GM03348 (cell line): ENCODE data around the gene EN1.
A peak's percentile ranks its signal among the peaks of the same experiment; 100 is the strongest.

Experiments
- DNase-seq: peaks from one replicate; pipeline ENCODE4 v3.0.0; 2012; ENCODE audit warnings: low spot score

EN1 gene

GRCh38 chr2:118842661-118843482, 4.6 kb downstream of the EN1 start:
- peak; percentile 76 for DNase-seq

- DNase-seq = peak; percentile 37
Measured at GRCh38 chr2:118841828-118842461, 5.5 kb downstream of the EN1 start.

DNA sequence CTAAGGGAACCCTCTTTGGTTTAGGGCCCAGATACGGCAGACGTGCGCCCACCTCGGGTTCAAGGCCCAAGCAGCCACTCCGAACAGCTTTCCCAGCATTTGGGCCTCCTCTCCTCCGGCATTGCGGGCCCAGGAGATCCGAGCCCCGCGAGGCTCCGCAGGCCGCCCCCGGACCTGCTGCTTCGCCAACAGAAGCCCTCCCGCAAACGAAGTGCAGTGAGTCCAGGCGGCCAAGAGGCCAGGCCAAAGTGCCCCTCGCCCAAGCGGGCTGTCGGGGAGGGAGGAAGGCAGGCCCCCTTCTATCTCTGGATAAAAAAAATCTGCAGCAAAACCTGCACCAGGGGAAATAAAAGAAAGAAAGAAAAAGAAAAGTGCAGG, 6.0 kb downstream of the EN1 start:
- DNase-seq = no peak

DNA sequence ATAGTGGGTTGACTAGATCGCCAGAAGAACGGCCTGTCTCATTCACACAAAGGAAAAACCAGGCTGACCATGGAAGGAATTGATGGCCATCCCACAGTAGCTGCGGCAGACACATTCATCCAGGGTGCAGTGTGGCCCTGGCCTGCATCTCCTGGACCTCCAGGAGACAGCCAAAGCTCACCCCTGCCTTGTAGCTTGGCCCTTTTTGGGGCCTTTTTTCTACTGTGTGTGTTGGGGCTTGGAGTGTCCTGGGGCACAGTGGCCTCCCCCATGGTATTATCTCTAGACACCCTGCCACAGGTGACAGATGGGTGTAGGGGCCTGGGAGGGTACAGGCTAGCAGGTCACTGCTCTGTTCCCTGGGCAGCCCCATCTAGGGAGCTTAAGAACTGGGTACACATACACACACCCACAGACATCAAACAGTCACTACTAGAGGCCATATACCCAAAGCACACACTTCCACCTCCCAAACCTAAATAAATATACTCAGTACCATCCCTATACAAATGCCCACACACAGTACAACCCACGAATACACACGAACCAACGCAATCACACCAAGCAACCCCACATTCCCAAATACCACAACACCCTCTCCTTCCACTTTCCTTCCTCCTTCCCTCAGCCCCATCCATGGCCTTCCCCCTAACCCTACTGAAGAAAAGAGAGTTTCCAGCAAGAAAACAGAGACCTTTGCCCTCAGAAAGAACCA, 8.6 kb downstream of the EN1 start:
- DNase-seq = no peak

GRCh38 chr2:118837621-118838020, 9.8 kb downstream of the EN1 start:
- DNase-seq = no peak

GRCh38 chr2:118837067-118837466, 10.4 kb downstream of the EN1 start:
- no peak for DNase-seq

DNA sequence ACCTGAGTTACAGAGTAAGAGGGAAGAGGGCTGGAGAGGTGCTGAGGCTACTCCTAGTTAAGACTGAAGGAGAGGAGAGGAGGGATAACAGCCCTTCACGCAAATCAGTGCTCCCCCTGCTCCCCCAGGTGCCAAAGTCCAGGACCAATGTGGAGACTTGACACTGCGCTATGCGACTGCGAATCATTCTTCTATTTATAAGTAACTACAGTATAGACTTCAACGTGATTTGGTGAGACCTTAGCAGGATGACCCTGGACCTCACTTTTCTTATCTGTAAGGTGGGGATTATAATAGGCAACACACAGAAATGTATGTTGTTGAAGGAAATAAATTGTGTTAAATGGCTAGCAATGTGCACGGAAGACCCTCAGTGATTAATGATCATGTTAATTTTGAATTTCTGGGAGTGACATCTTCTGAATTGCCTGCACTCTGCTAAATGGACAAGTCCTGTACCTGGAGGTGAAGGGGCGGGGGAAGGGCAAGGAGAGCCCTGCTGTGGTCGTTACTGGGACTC, 11.0 kb downstream of the EN1 start:
- DNase-seq = no peak

DNA sequence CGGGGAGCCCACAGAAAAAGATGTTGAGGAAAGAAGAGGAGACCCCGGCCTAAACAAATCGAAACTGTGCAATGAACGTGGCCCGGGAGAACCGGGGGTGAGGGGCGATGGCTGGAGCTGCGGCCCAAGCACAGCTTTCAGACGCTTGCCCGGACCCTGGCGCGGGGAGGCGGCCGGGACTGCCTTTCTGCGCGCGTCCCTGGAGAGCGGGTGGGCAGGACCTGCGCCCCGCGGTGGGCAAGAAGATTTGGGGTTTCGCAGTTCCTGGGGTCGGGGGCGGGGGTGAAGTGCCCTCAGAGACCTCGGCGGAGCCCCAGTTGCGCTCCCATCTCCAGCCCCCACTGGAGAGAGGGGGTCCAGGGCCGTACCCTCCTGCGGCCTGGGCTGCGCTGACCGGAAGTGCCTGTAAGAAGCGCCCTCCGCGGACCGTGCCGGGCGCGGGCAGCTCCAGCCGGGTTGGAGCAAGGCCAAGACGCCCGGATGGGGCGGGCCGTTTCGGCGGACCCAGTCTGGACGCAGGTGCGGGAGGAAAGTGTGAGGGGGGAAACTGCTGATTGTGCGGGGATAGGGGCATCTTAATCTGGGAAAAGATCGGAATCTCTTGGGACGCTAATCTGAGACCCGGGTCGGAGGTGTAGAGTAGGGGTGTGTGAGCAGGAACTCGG, 11.6 kb downstream of the EN1 start:
- DNase-seq = peak; percentile 86

DNA sequence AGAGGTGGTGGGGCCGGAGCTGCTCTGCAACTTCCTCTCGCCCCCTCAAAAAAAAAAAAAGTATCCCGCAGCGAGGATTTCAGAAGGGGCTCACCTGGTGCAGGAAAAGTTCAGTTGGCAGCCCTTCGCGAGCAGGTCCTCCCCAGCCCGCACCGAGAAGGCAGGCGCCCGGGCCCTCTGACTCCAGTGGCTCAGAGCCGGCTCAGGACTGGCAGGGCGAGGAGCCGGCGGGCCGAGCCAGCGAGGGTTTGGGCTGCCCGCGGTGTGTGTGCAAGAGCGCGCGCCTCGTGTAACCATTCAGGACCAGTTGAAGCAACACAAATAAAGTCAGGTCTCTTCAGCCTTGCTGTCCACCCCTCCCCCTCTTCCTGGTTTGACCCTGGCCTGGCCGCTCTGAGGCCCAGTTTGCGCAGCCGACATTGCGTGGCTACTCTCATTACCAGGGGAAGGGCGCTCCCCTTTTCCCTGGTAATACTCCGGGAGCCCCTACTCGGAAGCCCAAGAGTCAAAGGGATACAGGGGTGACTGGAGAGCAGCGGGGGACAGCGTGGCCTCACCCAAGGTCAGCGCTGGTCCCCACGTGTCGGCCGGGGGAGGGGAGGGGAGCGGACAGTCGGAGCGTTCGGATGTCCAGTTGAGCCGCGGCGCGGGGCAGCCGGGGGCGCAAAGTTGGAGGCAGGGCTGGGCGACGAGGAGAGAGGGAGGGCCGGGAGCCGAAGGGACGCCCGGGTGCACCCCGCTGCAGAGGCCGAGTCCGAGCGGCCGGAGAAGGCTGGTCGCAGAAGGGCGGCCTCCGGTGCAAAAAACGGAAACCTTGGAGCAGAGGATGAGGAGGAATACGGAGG, 12.3 kb downstream of the EN1 start:
- DNase-seq = peak; percentile 65

GRCh38 chr2:118834440-118834810, 13.0 kb downstream of the EN1 start:
- no peak for DNase-seq

DNA sequence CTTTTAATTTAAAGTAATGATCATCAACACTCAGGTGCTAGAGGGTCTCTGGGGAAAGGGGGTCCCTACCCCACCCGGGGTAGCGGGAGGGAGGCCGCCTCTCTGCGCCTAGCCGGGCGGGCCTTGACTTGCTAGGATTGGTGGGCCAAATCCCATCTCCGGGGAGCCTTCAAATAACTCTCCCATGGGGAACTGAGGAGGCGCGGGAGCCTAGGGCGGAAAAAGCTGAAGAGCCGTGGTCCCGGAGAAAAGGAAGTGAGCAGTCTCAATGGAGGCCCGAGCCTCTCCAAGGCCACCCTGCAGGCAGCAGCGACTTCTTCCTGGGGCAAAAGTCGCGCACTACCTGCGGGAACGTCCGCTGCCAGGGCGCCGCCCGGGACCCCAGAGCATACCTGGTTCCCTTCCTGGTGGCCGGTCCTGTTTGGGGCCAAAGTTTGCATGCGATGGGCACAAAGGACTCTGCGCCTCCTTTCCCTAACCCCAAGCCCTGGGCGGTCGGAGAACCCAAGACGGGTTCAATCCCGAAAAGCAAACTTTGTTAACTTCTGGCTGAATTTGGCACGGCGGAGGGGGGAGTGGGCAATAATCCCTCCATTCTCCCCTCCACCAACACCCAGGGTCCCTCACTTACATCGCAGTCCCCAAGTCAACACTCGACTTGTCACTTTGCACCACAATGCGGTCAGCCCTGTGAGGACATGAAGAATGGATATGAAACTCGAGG, 13.6 kb downstream of the EN1 start:
- no peak for DNase-seq

GRCh38 chr2:118832791-118833715, 14.4 kb downstream of the EN1 start:
- no peak for DNase-seq

DNA sequence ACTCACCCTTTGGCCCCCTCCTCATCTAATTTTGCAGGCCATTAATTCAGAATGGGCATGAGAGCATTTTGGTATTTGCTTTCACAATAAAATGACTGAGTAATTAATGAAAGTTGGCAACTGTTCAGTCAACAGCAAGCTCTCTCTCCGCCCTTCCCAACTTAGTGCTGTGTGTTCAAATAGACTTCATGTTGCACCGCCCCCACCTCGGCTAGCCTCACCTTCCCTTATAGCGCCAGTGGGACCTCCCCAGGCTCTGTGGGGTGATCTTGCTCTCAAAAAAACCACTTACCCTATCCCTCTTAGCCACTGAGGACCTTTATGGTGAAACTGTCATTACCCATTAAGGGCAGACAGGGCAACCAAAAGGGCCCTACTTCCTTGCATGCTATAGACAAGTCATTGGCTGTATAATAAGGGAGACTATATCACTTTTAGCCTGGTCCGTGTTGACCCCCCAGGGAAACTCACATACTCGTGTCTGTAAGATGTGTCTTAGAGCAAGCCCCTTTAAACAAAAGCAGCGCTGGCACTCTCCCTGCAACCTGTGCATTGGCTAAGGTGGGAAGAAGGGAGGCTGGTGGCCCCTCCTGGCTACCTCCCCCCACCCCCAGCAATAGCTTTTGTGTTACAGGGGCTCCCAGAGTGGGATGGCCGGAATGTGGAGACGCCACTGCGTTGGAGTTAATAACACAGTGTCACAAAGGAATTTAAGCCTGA, 15.2 kb downstream of the EN1 start:
- DNase-seq = no peak

- no peak for DNase-seq
Measured at GRCh38 chr2:118830881-118831280, 16.6 kb downstream of the EN1 start.

- peak; percentile 61 for DNase-seq
Measured at GRCh38 chr2:118830118-118830517, 17.3 kb downstream of the EN1 start.

DNA sequence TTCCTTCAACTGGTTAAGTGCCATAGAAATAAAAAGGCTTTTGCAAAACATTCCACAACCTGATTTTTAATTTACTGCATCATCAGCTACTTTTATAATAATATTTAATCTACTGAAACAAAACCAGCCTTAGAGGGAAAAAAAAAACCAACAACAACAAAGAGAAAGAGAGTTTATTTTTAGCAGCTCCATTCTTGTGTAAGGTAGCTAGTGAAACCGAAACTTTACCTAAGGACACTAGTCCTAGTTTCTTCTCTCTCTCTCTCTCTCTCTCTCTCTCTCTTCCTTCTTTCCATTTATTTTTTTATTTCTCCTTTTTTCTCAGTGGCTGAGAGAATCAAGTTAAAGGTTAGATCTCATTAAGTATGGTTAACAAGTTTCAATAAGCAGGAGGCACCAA, 21.4 kb downstream of the EN1 start:
- no peak for DNase-seq

GRCh38 chr2:118823633-118824032, 23.8 kb downstream of the EN1 start:
- no peak for DNase-seq

DNA sequence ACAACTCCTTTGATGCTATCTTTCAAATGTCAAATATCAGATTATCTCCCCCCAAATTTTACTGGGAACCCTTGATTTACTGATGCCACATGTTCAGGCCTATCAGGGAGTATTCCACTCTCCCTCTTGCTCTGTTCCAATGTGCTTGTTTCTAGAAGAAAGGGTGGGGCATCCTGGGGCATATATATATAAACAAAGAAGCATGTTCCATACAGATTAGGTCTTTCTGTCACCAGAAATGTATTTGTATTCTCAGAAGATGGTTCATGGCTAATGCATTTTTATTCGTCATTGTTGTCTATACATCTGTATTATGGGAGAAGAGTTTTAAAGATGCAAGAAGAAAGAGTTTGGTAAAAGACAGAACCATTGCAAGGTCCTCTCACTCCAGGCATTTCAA, 24.9 kb downstream of the EN1 start:
- no peak for DNase-seq

GRCh38 chr2:118822015-118822414, 25.4 kb downstream of the EN1 start:
- DNase-seq = no peak
